ENCODE data around the gene GIPR.
"Not testable (repeated sequence)": the region's sequence is repeated elsewhere in the genome, so short reads cannot be mapped to it uniquely, and the experiment has no call there.

Gene GIPR

DNA sequence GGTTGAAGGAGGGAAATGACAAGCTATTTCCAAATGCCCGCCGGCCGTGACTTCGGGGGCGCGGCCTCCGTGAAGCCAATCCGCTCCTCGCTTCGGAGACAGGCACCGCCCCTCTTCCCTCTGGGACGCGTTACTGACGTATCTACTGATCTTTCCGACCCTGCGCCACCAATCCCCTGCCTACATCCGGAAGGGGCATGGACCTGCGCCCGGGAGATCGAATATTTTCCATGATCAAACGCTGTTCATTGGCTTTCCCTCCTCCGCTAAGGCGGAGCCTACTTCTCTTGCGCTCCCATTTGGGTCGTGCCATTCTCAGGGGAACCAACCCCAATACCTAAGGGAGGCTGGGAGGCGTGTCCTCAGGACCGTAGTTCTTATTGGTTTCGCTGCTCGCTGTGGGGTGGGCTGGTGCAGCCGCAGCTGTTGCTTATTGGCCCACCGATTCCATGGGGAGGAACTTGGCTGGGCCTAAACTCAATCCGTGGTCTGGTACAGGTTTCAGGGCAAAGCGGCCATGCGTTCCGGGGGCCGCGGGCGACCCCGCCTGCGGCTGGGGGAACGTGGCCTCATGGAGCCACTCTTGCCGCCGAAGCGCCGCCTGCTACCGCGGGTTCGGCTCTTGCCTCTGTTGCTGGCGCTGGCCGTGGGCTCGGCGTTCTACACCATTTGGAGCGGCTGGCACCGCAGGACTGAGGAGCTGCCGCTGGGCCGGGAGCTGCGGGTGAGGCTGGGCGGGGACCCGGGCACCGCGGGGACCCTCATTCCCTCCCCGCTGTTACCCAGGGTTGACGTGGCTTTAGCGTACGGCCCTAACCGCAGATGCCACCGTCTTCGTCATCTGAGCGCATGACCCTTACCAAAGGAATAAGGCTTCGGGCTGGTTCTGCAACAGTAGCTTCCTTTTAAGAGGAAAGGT lies 24.4 kb downstream of the GIPR start, which contains the start of gene QPCTL:
QPCTL (plus strand) TSS at position 480 of the 919 bp plus-strand sequence; CDS start at position 518, 38 bp downstream.
- peak; percentile 98 to 99 (median 99) for DNase-seq

DNA sequence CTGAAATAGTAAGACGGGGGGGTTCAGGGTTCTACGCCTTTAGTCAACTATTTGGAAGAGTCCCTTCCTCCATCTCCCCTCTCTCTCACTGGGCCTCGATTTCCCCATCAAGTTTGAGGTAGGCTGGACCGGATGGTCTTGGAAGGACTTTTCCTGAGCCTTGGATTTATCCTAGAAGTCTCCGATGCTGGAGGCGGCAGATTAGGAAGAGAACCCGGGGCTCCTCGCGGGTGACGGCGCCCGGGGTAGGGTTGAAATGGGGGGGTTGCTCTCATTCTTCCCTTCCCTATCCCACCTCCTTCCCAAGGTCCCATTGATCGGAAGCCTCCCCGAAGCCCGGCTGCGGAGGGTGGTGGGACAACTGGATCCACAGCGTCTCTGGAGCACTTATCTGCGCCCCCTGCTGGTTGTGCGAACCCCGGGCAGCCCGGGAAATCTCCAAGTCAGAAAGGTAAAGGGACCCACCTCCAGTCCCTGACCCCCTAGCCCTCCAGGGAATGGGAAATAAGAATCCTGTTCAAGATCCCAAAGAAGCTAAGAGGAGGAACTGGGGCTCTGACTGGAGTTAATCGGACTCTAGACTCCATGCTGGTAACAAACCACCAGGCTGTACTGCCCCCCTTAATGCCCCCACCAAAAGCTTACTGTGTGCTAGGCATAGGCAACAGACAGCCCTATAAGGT lies 25.2 kb downstream of the GIPR start:
- DNase-seq: peak; percentile 80 to 92 (median 83)

DNA sequence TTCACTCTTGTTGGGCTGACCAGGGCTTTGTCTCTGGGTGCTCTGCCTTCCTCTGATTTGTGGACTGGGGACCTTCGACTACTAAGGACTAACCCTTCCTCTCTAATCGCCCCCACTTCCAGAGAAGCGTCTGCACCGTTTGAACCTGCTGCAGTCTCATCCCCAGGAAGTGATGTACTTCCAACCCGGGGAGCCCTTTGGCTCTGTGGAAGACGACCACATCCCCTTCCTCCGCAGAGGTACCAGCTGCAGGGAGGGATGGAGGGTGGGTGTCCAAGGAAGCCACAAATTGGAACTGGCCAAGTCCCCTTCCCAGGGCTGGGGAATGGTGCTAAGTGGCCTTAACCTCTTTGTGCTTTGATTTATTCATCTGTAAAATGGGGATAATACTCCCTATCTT lies 33.7 kb downstream of the GIPR start:
- DNase-seq: no peak

DNA sequence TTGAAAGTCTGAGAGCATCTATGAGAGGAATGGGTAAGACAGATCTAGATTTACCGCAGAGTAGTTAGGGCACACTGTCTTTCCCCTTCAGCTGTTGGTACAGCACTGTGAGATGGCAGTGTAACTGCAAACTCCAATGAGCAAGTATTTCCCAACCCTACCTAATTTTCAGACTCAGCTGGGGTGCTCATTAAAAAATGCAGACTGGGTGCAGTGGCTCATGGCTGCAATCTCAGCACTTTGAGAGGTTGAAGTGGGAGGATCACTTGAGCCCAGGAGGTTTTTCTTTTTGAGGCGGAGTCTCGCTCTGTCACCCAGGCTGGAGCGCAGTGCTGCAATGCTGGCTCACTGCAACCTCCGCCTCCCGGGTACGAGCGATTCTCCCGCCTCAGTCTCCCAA lies 37.1 kb downstream of the GIPR start:
- no peak for DNase-seq

DNA sequence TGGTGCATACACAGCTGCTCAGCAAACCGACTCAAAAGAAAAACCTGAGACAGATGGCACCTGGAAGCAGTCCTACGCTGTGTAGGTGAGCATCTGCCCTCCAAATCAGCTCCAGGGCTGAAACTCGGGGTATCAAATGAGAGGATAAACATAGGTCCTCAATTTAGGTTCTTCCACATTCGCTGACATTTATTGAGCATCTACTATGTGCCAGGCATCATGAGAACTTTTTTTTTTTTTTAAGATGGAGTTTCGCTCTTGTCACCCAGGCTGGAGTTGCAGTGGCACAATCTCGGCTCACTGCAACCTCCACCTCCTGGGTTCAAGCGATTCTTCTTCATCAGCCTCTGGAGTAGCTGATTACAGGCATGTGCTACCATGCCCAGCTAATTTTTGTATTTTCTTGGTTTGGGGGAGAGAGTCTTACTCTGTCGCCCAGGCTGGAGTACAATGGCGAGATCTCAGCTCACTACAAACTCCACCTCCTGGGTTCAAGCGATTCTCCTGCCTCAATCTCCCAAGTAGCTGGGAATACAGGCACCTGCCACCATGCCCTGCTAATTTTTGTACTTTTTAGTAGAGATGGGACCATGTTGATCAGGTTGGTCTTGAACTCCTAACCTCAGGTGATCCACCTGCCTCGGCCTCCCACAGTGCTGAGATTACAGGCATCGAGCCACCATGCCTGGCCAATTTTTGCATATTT lies 37.8 kb downstream of the GIPR start:
- DNase-seq: no peak

DNA sequence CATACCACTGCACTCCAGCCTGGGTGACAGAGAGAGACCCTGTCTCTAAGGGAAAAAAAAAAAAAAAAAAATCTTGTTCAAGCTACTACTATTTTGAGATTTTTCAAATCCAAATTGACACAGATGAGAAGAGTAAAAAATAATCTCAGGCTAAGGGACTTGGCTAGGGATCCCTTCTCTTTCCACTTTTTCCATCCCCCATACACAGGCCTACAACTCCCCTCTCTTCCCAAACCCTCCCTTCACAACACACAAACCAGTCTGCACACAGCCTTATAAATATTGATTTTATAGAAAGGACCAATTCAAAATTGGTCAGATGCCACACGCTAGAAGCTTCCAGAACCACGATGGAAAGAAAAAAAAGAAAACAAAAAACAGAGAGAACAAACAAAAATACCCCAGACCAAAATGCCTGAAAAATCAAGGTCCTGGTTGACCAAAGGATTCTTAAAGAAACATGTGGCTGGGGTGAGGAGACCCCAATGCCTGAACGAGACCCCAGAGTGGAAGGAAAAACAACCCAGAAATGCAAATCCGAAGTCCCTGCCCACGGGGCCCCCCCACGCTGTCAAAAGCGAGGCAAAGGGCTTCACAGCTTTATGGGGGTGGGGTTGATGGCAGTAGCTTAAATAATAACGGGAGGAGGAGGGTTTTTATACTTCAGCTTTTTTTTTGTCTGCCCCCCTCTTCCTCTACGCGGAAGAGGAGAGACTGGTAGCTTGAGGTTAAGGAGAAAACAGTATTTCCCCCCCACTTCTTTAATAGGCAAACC lies 42.5 kb downstream of the GIPR start:
- no peak for DNase-seq

DNA sequence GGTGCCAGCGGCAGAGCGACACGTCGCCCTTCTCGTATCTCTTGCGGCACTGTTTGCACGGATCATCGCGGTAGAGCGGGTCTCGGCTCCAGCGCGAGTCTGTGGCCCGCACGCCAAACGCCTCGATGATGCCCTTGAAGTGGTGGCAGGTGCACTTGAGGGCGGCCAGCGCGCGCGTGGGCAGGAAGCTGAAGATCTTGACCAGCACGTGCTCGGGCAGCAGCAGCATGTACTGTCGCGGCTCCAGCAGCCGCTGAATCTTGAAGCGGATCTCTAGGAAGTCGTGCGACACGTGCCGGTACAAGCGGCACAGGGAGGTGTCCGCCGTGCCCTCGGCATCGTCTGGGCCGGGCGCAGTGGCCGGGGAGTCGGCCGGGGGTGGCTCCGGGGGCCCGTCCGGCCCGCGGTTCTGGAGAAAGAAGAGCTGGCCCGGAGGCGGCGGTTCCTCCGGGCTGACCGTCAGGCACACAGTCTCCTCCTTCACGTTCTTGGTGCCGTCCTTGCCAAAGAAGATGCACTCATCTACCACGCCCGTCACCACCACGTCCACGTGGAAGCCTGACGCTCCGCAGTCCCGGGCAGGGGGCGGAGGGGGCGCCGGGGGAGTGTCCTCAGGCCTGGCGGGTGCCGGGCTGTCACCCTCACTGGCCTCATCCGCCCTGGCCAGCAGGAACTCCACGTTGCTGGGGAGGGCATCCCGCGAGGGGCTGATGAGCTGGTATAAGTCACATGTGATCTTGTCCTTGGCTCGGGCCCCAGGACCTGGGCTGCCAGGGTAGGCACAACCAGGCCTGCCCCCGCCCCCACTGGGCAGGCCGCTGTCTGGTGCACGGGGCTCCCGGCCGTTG lies 44.1 kb downstream of the GIPR start:
- DNase-seq: no peak

DNA sequence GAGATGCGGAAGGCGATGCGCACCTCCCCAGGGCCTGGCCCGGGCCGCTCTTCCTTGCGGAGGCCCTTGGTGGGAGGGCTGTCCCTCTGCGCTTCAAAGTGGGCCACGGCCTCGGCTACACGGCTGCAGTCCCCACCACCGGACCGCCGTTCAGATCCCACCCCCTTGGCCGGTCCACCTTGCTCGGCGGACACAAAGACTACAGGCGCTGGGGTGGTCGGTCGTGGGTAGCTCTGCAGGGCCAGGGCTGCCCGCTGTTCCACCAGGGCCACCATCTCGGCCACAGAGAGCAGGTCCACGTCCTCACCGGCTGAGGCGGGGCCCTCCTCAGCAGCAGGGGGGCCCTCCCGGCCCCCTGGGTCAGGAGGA lies 44.7 kb downstream of the GIPR start:
- DNase-seq: peak in 1 of 3 donors; percentile 10

DNA sequence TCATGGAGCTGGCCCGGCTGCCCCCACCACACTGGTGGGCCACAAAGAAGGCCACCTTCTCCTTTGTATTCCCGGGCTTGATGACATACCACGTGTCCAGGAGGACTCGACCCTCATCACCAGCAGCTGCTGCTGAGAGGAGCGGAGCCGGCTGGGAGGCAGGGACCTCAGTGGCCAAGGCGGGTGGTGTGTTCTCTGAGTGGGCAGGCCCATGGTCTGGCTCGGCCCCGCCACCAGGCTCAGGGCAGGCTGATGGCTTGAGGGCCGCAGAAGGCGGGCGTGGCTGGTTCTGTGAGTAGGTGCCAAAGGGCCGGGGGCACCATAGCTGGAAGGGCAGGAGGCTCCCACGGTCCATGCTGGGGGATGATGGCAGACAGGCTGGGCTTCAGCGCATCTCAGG lies 45.1 kb downstream of the GIPR start:
- no peak for DNase-seq

DNA sequence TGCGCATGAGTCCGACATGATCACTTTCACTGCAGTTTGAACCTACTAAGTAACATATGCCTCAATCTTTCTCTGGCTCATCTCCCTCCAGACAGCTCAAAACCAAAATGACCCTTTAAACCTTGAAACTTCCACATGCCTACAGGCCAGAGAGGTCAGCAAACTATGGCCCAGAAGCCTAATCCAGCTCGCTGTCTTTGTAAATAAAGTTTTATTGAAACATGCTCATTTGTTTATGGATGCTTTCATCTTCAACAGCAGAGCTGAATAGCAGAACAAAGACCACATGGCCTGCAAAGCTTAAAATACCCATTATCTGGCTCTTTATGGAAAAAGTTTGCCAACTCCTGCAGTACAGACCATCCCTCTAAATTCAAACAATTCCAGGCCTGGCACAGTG lies 47.1 kb downstream of the GIPR start:
- no peak for DNase-seq

DNA sequence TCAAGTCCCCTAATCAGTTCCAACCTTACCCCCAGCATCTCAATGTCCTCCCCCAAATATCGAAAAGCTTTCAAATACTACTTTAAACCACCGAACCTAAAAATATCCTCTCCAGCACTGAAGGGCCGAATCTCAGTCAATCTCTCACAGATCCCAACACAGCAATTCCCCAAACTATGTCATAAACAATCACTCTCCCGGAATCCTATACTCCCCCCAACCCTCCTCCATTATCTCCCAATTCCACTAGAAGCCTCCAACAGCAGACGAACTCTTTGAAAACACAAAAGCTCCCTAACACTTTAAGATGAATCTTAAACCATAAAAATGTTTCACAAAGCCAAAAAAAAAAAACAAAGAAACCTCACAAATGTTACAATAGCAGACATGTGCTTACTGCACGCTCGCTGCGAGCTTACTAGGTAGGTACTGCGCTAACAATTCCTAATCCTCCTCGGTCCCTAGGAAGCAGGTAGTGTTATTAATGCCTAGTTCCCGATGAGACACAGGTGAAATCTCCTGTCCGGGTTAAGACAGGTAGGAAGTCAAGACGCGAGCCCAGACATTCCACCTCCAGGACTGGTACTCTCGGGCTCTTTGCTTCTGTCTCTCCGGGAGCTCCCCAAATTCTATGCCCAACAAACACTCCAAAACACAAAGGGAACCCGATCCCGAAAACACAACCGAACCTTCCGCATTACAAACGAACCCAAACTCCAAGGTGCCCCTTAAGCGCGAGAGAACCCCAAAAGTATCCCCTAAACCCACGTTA lies 48.5 kb downstream of the GIPR start:
- no peak for DNase-seq

DNA sequence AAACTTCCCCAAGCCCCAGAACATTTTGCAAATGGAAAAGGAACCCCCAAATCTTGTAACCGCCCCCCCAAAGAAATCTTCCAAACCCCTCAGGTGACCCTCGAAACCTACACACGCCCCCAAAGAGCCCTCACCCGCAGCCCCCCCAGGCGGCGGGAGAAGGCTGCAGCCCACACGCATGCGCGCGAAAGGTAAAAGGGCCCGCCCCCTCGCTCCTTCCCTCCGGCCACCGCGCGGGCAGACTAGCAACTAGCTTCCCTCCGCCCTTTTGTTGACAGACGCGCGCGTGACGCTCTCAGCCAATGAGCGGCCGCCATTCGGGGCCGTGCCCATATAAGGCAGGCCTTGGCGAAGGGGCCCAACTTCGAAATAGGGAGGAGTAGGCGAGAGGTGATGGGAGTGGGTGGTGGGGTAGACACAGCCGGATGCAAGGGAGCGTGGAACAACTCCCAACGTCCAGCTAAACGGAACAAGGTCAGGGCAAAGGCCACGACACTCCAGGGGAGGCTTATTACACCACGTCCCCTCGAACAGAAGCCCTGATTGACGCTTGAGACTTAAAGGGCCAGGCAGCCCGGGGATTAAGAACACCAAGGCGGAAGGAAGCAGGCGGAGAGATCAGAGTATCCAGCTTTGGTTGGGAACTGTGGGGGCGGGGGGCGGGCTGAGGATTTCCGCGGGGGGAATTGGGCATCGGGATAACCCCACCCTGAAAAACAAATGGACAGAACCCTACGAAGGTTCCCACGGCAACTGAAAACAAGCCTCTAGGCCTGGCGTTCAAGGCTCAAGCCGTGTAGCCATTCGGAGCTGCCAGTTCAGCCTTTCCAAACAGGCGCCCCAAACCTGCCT lies 49.3 kb downstream of the GIPR start:
- DNase-seq: peak; percentile 100

DNA sequence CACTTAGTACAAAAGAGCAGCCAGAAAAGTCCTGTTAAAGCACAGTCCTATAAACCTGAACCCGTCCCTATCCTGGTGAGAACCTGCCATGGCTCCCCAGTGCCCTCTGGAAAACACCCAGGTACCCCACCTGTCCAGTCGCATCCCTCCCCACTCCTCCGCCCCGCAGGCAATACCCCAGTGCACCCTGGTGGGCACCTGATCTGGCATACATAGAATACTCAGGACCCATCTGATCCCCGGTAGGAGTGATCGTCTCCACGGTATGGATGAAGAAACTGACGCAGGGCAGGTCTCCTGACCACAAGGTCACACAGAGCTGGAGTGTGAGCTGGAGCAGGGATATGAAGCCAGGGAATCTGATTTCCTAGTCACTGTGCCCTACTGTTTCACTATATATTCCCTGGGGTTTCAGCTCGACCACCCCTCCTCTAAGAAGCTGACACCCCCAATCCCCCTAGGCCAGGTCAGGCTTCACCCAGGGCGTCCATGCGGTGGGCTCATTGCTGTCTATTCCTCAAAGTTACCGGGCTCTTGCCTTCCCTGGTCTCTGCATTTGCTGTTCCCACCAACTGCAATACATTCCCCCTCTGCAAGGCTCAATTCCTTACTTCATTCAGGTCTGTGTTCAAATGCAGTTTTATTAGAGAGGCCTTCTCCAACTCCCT lies 50.1 kb downstream of the GIPR start:
- DNase-seq: no peak

DNA sequence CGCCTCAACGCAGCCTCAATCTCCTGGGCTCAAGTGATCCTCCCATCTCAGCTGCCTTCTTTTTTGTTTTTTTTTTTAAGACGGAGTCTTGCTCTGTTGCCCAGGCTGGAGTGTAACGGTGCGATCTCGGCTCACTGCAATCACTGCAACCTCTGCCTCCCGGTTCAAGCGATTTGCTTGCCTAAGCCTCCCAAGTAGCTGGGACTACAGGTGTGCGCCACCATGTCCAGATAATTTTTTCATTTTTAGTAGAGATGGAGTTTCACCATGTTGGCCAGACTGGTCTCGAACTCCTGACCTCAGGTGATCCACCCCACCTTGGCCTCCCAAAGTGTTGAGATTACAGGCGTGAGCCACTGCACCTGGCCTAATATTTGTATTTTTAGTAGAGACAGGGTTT lies 52.0 kb downstream of the GIPR start:
- DNase-seq: not testable (repeated sequence)

DNA sequence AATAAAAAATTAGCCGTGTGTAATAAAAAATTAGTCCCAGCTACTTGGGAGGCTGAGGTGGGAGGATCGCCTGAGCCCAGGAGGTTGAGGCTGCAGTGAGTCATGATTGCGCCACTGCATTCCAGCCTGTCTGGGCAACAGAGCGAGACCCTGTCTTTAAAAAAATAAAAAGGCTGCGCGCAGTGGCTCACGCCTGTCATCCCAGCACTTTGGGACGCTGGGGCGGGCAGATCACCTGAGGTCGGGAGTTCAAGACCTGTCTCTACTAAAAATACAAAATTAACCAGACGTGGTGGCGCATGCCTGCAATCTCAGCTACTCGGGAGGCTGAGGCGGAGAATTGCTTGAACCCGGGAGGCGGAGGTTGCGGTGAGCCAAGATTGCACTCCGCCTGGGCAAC lies 60.7 kb downstream of the GIPR start:
- DNase-seq: not testable (repeated sequence)

DNA sequence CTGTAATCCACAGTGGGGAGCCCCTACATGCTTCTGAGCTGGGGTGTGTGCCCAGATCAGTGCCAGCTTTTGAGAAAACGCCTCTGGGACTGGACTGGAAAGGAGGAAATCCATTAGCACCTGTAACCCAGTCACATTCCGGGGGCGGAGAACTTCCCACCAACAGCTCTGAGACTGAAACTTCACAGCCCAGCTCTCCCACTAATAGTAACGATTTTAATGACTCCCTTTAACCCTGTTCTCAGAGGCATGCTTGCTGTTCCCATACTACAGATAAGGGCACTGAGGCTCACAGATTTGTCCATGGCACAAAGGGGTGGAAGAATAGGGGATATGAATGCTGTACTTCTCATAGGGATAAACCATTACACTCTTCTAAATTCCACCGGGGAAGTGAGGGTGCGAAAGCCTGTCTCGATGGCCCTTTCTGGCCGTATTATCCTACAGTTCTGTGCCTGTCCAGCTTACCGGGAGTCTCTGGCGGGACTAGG lies 61.8 kb downstream of the GIPR start:
- peak; percentile 31 to 48 (median 41) for DNase-seq

DNA sequence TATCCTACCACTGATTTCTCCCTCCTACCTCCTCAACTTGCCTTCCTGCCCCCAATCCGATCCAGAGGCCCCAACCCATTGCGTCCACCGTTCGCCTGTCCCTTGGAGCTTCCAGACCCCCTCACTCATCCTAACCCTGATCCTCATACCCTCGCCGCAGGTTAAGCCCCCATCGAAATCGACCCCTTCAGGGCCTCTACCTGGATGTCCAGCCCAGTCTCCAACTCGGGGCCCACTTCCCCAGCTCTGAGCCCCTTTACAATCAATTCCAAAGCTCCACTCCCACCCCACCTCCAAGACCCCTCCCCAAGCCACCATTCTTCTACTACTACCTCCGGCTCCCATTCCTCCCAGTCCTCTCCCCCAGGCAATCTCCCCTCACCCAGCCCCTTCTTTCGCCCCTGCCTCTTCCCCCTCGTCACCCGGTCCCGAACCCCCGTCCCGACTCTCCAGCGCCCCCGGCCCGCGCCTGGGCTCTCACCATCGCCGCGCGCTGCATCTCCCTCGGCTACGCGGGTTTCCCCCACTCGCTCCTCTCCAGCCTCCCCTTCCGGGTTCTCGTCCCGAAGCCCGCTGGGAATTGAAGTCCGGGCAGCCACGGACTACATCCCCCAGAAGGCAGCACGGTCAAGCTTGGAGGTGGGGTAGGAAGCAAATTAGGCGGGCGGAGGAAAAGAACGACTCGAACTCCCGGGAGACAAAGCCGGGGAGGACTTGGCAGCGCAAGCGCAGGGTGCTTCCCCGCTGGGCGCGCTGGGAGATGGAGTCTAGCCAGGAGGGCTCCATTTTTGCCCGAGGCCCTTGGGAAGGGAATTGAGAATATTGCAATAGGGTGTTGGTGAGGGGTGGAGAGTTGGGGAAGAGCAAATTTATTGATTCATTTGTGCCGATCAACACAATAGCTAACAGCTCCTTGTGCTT lies 62.6 kb downstream of the GIPR start, which contains the start of gene FBXO46:
FBXO46 (minus strand) TSS at position 529 of the 921 bp plus-strand sequence. CDS start 17,401 bp downstream, outside the sequence.
- peak; percentile 97 to 98 (median 98) for DNase-seq
